Measurements from ENCODE around the gene ABHD5. TPM values are rescaled to one million over a fixed set of nuclear protein-coding genes. Genes with fewer than 3 reads are reported as not detected.
"Not testable (repeated sequence)": the region's sequence is repeated elsewhere in the genome, so short reads cannot be mapped to it uniquely, and the experiment has no call there.

The ABHD5 gene
- total and polyA plus RNA-seq, 2 of the 13 experiments (the other 11 are each of a cell fraction or from before 2014, with no cell fraction given), result 4.5 to 13.3 TPM

DNA sequence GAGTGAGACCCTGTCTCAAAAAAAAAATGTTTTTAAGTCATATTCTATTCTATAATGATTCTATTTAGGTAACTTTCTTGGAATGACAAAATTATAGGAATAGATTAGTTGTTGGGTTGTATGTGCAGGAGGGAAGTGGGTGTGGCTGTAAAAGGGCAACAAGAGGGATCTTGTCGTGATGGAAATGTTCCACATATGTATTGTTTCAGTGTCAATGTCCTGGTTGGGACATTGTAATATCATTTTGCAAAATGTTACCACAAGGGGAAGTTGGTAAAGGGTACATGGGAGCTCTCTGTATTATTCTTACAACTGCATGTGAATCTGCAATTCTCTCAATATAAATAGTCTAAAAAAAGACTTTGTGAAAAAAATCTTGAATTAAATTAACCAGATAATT lies 14.3 kb upstream of the ABHD5 start (continued):
- no peak for TF ChIP-seq ZNF296 (CRISPR knock-in tag; conservative IDR thresholded peaks at IDR 0.05)
- no peak for TF ChIP-seq XBP1 (CRISPR knock-in tag; IDR thresholded peaks at IDR 0.05)
- no peak for TF ChIP-seq PAWR (CRISPR knock-in tag; IDR thresholded peaks at IDR 0.05; ENCODE audit: borderline replicate concordance)
- no peak for TF ChIP-seq DMAP1 (CRISPR knock-in tag; IDR thresholded peaks at IDR 0.05)

GRCh38 chr3:43678375-43678774 lies 12.4 kb upstream of the ABHD5 start:
- FAIRE-seq; H3K9ac ChIP-seq (ENCODE audit: insufficient read depth, low read depth, low read length); intact Hi-C loops (cut with micrococcal nuclease; ENCODE audit: unreplicated experiment); ATAC-seq; POLR2A ChIA-PET; H3K4me3 ChIP-seq (replicated peaks in 1 of 3; ENCODE audit: insufficient read depth in 1 of 3, low read depth in 2 of 3, low read length in 3 of 3); H2AFZ ChIP-seq (ENCODE audit: low read length); H3K36me3 ChIP-seq (replicated peaks in 1 of 2; ENCODE audit: control insufficient read depth in 1 of 2, insufficient read depth in 2 of 2, low read length in 2 of 2); H3K4me2 ChIP-seq (ENCODE audit: low read depth, low read length); H3K9me3 ChIP-seq (ENCODE audit: low read length); in situ Hi-C loops (cut with HindIII; ENCODE audit: extremely low pct_ligation_motif_present, low pct_unique_long_range_greater_than_20kb); H3K4me1 ChIP-seq (ENCODE audit: insufficient read depth, low read length); CTCF ChIA-PET (ENCODE audit: low intra/inter-chr PET ratio, low total read pairs); H3K79me2 ChIP-seq (ENCODE audit: insufficient read depth, low read length); BruUV-seq (replicated peaks); DNase-seq (ENCODE audit: low spot score); H3K27me3 ChIP-seq (ENCODE audit: control insufficient read depth in 1 of 2, insufficient read depth in 2 of 2, low read length in 2 of 2); H4K20me1 ChIP-seq (ENCODE audit: insufficient read depth, low read length); H3K27ac ChIP-seq (ENCODE audit: extremely low read length, insufficient read depth, low read length): not testable (repeated sequence)
- 67% methylated on average over 8 of the region's 8 CpGs for WGBS (ENCODE audit: low lambda C conversion rate)

- in situ Hi-C loops (cut with HindIII; ENCODE audit: extremely low pct_ligation_motif_present, low pct_unique_long_range_greater_than_20kb); BruUV-seq (replicated peaks); POLR2A ChIA-PET; ATAC-seq; H3K4me1 ChIP-seq (ENCODE audit: insufficient read depth, low read length); CTCF ChIA-PET (ENCODE audit: low intra/inter-chr PET ratio, low total read pairs); H3K9me3 ChIP-seq (ENCODE audit: low read length); H3K9ac ChIP-seq (ENCODE audit: insufficient read depth, low read depth, low read length); H3K27me3 ChIP-seq (ENCODE audit: control insufficient read depth in 1 of 2, insufficient read depth in 2 of 2, low read length in 2 of 2); H3K4me2 ChIP-seq (ENCODE audit: low read depth, low read length); H3K27ac ChIP-seq (ENCODE audit: extremely low read length, insufficient read depth, low read length); DNase-seq (ENCODE audit: low spot score); H4K20me1 ChIP-seq (ENCODE audit: insufficient read depth, low read length); H2AFZ ChIP-seq (ENCODE audit: low read length); intact Hi-C loops (cut with micrococcal nuclease; ENCODE audit: unreplicated experiment); FAIRE-seq; H3K79me2 ChIP-seq (ENCODE audit: insufficient read depth, low read length); H3K36me3 ChIP-seq (replicated peaks in 1 of 2; ENCODE audit: control insufficient read depth in 1 of 2, insufficient read depth in 2 of 2, low read length in 2 of 2); H3K4me3 ChIP-seq (replicated peaks in 1 of 3; ENCODE audit: insufficient read depth in 1 of 3, low read depth in 2 of 3, low read length in 3 of 3): not testable (repeated sequence)
- WGBS (ENCODE audit: low lambda C conversion rate), result 62% methylated on average over 19 of the region's 20 CpGs
Observed at GRCh38 chr3:43678887-43679449, 11.8 kb upstream of the ABHD5 start.

GRCh38 chr3:43680857-43681256 lies 9.9 kb upstream of the ABHD5 start:
- DNase-seq (ENCODE audit: low spot score), result not testable (repeated sequence)

More at GRCh38 chr3:43680857-43681256, 9.9 kb upstream of the ABHD5 start:
- CTCF ChIA-PET (ENCODE audit: low intra/inter-chr PET ratio, low total read pairs); H2AFZ ChIP-seq (ENCODE audit: low read length); H3K4me2 ChIP-seq (ENCODE audit: low read depth, low read length); H3K36me3 ChIP-seq (replicated peaks in 1 of 2; ENCODE audit: control insufficient read depth in 1 of 2, insufficient read depth in 2 of 2, low read length in 2 of 2); BruUV-seq (replicated peaks); H3K27ac ChIP-seq (ENCODE audit: extremely low read length, insufficient read depth, low read length); FAIRE-seq; H3K9ac ChIP-seq (ENCODE audit: insufficient read depth, low read depth, low read length); H3K79me2 ChIP-seq (ENCODE audit: insufficient read depth, low read length); ATAC-seq; H4K20me1 ChIP-seq (ENCODE audit: insufficient read depth, low read length); POLR2A ChIA-PET; H3K27me3 ChIP-seq (ENCODE audit: control insufficient read depth in 1 of 2, insufficient read depth in 2 of 2, low read length in 2 of 2); intact Hi-C loops (cut with micrococcal nuclease; ENCODE audit: unreplicated experiment); H3K9me3 ChIP-seq (ENCODE audit: low read length); H3K4me1 ChIP-seq (ENCODE audit: insufficient read depth, low read length); in situ Hi-C loops (cut with HindIII; ENCODE audit: extremely low pct_ligation_motif_present, low pct_unique_long_range_greater_than_20kb); H3K4me3 ChIP-seq (replicated peaks in 1 of 3; ENCODE audit: insufficient read depth in 1 of 3, low read depth in 2 of 3, low read length in 3 of 3): not testable (repeated sequence)
- WGBS (ENCODE audit: low lambda C conversion rate), result 7% methylated on average over 4 of the region's 4 CpGs

Data from HepG2 (cell line).